Neural progenitor cell (in vitro differentiated cells): ENCODE measurements around the gene PRR15L. TPM values are rescaled to one million over a fixed set of nuclear protein-coding genes. Genes with fewer than 3 reads are reported as not detected.

ENCODE experiments used
- DNase-seq: peaks from one replicate; pipeline ENCODE4 v3.0.0-alpha.2; 2016; ENCODE audit warnings: low spot score
- H2AFZ ChIP-seq: fragments of 200-600 bp; sonication (generic); replicated peaks from 2 replicates; pipeline ENCODE4 v1.6.1; 2016; ENCODE audit warnings: antibody characterized with exemption
- H3F3A ChIP-seq: fragments of 200-600 bp; sonication (generic); 2 replicates; pipeline ENCODE4 v1.6.1; 2016; ENCODE audit warnings: antibody characterized with exemption, low read depth
- H3K27ac ChIP-seq: fragments of 200-600 bp; sonication (generic); 2 replicates; pipeline ENCODE4 v1.5.1; 2016; ENCODE audit warnings: mild to moderate bottlenecking
- H3K27me3 ChIP-seq: fragments of 200-600 bp; sonication (generic); 2 replicates; pipeline ENCODE4 v1.6.1; 2016; ENCODE audit warnings: mild to moderate bottlenecking, moderate library complexity
- H3K36me3 ChIP-seq: fragments of 200-600 bp; sonication (generic); 2 replicates; pipeline ENCODE4 v1.5.1; 2016
- H3K4me1 ChIP-seq: fragments of 200-600 bp; sonication (generic); 2 replicates; pipeline ENCODE4 v1.6.1; 2016; ENCODE audit warnings: mixed run types
- H3K4me2 ChIP-seq: fragments of 200-600 bp; sonication (generic); 2 replicates; pipeline ENCODE4 v1.6.1; 2016
- H3K4me3 ChIP-seq: fragments of 200-600 bp; sonication (generic); 2 replicates; pipeline ENCODE4 v1.5.1; 2016
- H3K79me2 ChIP-seq: fragments of 200-600 bp; sonication (generic); 2 replicates; pipeline ENCODE4 v1.6.1; 2016; ENCODE audit warnings: low read depth
- H3K9ac ChIP-seq: fragments of 200-600 bp; sonication (generic); 2 replicates; pipeline ENCODE4 v1.6.1; 2016
- H3K9me3 ChIP-seq: fragments of 200-600 bp; sonication (generic); 2 replicates; pipeline ENCODE4 v1.5.1; 2016; ENCODE audit warnings: low read depth
- H4K20me1 ChIP-seq: fragments of 200-600 bp; sonication (generic); 2 replicates; pipeline ENCODE4 v1.6.1; 2016; ENCODE audit warnings: low read depth
- H3K27ac Mint-ChIP-seq: 3 replicates; pipeline ENCODE4 v1.8.0; 2021; ENCODE audit warnings: mixed read lengths
- H3K27me3 Mint-ChIP-seq: 2 replicates; pipeline ENCODE4 v1.8.0; 2022; ENCODE audit warnings: low read depth, mild to moderate bottlenecking, inconsistent platforms, moderate library complexity, mixed read lengths; ENCODE audit not compliant: insufficient read depth
- H3K36me3 Mint-ChIP-seq: 3 replicates; pipeline ENCODE4 v1.8.0; 2021; ENCODE audit warnings: mixed read lengths
- H3K4me1 Mint-ChIP-seq: 3 replicates; pipeline ENCODE4 v1.8.0; 2021; ENCODE audit warnings: mixed read lengths
- H3K4me3 Mint-ChIP-seq: 3 replicates; pipeline ENCODE4 v1.8.0; 2021; ENCODE audit warnings: mild to moderate bottlenecking, moderate library complexity, mixed read lengths
- H3K9me3 Mint-ChIP-seq: 3 replicates; pipeline ENCODE4 v1.8.0; 2020; ENCODE audit warnings: mixed read lengths
- EZH2 ChIP-seq: fragments of 200-600 bp; sonication (generic); IDR thresholded peaks from 2 replicates; pipeline ENCODE4 v1.6.1; 2017; ENCODE audit warnings: antibody characterized with exemption, mild to moderate bottlenecking, moderate library complexity
- EZH2phosphoT487 ChIP-seq: fragments of 200-600 bp; sonication (generic); IDR thresholded peaks from 2 replicates; pipeline ENCODE4 v1.6.1; 2017; ENCODE audit warnings: antibody characterized with exemption
- total RNA-seq: library from RNA; depleted of rRNA; stranded (reverse); fragments of >200 nt; gene quantifications from 2 replicates; pipeline ENCODE4 v1.2.3, GENCODE V29; 2015; ENCODE audit warnings: low replicate concordance
- TF ChIP-seq, protein P1 (sequence below): fragments of 200-600 bp; sonication (generic); IDR thresholded peaks from 2 replicates; pipeline ENCODE4 v1.5.1; 2017; ENCODE audit warnings: antibody characterized with exemption, mild to moderate bottlenecking

The PRR15L gene
- total RNA-seq, 1 donor from 2014 or later: not detected

DNA sequence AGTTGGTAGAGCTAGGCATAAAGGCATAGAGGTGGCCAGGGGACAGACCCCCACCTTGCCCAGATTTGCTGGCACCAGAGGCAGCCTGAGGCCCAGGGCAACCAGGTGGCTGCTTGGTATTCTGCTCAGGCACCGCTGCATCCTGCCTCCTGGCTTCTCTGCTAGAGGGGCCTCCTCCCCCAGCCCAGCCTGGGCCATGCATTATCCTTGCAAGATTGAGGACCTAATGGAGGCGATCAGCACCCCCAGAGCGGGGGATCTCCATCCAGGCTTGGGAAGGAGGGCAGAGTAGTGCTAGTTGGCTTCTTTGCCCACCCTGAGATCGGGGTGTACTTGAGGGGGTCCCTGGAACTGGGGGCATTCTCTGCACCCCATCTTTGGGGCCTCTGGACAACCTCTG is 37.0 kb upstream of the PRR15L start:
- H3K9ac ChIP-seq: no peak overlapping the region
- H3K36me3 ChIP-seq: no peaks in the 10 kb centered on the region
- Mint-ChIP-seq H3K9me3 (no peaks in the 10 kb centered on the region), H3K4me3 (peak overlapping the region; percentile 58), H3K27ac (peak overlapping the region; percentile 99), H3K27me3 (peaks cover 7% of the 10 kb centered on the region), H3K36me3 (no peaks in the 10 kb centered on the region), H3K4me1 (peaks cover 78% of the 10 kb centered on the region)
- no peak overlapping the region for H2AFZ ChIP-seq
- peak; percentile 45 for DNase-seq
- H3K4me3 ChIP-seq: no peak overlapping the region
- no peaks in the 10 kb centered on the region for H3K79me2 ChIP-seq
- H3K9me3 ChIP-seq: no peaks in the 10 kb centered on the region
- peak overlapping the region; percentile 63 for H3K4me2 ChIP-seq
- no peaks in the 10 kb centered on the region for H4K20me1 ChIP-seq
- peak overlapping the region; percentile 88 for H3K27ac ChIP-seq
- TF ChIP-seq EZH2phosphoT487 (no peak), EZH2 (no peak)
- TF ChIP-seq, protein P1, sequence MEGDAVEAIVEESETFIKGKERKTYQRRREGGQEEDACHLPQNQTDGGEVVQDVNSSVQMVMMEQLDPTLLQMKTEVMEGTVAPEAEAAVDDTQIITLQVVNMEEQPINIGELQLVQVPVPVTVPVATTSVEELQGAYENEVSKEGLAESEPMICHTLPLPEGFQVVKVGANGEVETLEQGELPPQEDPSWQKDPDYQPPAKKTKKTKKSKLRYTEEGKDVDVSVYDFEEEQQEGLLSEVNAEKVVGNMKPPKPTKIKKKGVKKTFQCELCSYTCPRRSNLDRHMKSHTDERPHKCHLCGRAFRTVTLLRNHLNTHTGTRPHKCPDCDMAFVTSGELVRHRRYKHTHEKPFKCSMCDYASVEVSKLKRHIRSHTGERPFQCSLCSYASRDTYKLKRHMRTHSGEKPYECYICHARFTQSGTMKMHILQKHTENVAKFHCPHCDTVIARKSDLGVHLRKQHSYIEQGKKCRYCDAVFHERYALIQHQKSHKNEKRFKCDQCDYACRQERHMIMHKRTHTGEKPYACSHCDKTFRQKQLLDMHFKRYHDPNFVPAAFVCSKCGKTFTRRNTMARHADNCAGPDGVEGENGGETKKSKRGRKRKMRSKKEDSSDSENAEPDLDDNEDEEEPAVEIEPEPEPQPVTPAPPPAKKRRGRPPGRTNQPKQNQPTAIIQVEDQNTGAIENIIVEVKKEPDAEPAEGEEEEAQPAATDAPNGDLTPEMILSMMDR: no peak
- H3K27me3 ChIP-seq: no peaks in the 10 kb centered on the region
- H3F3A ChIP-seq: peaks cover 72% of the 10 kb centered on the region
- peaks cover 81% of the 10 kb centered on the region for H3K4me1 ChIP-seq

DNA sequence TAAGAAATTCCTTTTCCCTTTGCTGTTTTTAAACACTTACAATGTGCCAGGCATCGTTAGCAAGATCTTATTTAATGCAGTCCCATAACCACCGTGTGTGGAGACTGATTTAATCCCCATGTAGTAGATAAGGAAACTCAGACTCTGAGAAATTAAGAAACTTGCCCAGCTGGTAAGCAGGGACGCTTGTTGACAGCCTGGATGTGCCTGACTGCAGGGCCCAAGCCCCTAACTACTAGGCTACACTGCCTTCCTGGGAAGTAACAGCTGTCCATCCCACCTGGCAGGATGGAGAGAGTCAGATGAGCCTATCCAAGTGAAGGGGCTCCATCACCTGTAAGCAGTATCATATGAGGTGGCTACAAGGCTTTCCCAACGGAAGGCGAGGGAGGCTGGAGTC is 36.3 kb upstream of the PRR15L start:
- no peaks in the 10 kb centered on the region for H3K36me3 ChIP-seq
- H3K4me3 ChIP-seq: no peak overlapping the region
- H4K20me1 ChIP-seq: no peaks in the 10 kb centered on the region
- H2AFZ ChIP-seq: no peak overlapping the region
- H3K27ac Mint-ChIP-seq: peak overlapping the region; percentile 99
- H3K36me3 Mint-ChIP-seq: no peaks in the 10 kb centered on the region
- no peak overlapping the region for H3K4me3 Mint-ChIP-seq
- H3F3A ChIP-seq: peaks cover 74% of the 10 kb centered on the region
- H3K27me3 ChIP-seq: no peaks in the 10 kb centered on the region
- no peak for DNase-seq
- H3K4me2 ChIP-seq: peak overlapping the region; percentile 63
- peaks cover 10% of the 10 kb centered on the region for H3K27me3 Mint-ChIP-seq
- H3K27ac ChIP-seq: peak overlapping the region; percentile 88
- H3K9me3 Mint-ChIP-seq: no peaks in the 10 kb centered on the region
- no peaks in the 10 kb centered on the region for H3K79me2 ChIP-seq
- no peak overlapping the region for H3K9ac ChIP-seq
- H3K4me1 ChIP-seq: peaks cover 84% of the 10 kb centered on the region
- H3K9me3 ChIP-seq: no peaks in the 10 kb centered on the region
- no peak for TF ChIP-seq EZH2
- TF ChIP-seq, protein P1: no peak
- no peak for TF ChIP-seq EZH2phosphoT487
- peaks cover 82% of the 10 kb centered on the region for H3K4me1 Mint-ChIP-seq

DNA sequence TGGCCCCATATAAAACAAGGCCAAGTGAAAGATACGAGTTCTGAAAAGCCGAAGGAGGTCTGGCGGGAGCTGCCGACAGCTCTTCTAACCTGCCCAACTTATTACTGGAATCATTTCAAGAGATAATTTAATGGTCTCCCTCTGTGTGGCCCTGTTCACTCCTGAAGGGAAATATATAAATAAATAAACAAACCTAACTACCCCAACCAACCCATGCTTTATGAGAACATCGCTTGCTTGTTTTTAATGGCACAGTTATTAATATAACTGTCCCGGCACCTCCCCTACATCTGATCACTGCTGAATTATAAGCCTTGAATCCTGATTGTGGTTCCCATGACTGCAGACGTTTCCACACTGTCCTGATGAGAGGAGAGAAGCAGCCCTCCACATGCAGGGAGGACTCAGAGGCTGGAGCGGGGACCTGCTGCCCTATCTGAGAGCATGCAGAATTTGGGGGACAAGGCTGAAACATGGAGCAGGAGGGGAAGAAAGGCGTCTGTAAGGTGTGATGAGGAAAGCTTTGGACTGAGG is 35.4 kb upstream of the PRR15L start:
- H3K4me3 ChIP-seq: no peak overlapping the region
- Mint-ChIP-seq H3K9me3 (no peaks in the 10 kb centered on the region), H3K27me3 (peaks cover 8% of the 10 kb centered on the region), H3K4me1 (peaks cover 89% of the 10 kb centered on the region), H3K27ac (peak overlapping the region; percentile 97), H3K4me3 (peak overlapping the region; percentile 14), H3K36me3 (no peaks in the 10 kb centered on the region)
- peaks cover 80% of the 10 kb centered on the region for H3F3A ChIP-seq
- no peak for TF ChIP-seq EZH2phosphoT487
- TF ChIP-seq, protein P1: no peak
- TF ChIP-seq EZH2: no peak
- no peak for DNase-seq
- H2AFZ ChIP-seq: no peak overlapping the region
- H3K9me3 ChIP-seq: no peaks in the 10 kb centered on the region
- H3K4me1 ChIP-seq: peaks cover 93% of the 10 kb centered on the region
- H3K36me3 ChIP-seq: no peaks in the 10 kb centered on the region
- H3K9ac ChIP-seq: no peak overlapping the region
- no peaks in the 10 kb centered on the region for H4K20me1 ChIP-seq
- H3K79me2 ChIP-seq: no peaks in the 10 kb centered on the region
- no peak overlapping the region for H3K27ac ChIP-seq
- H3K4me2 ChIP-seq: peak overlapping the region; percentile 69
- no peaks in the 10 kb centered on the region for H3K27me3 ChIP-seq
